Endothelial cell of umbilical vein (primary cell): Measurements from ENCODE around the gene CEMP1. TPM values are rescaled to one million over a fixed set of nuclear protein-coding genes. Genes with fewer than 3 reads are reported as not detected.

Experiments used
- BruUV-seq: library from RNA; stranded (reverse); fragments of 400-500 nt; replicated peaks from 2 replicates; lab custom pipeline; 2021; lab: Mats Ljungman, UMichigan
- CTCF ChIA-PET: fragments of 300-600, 350-600 bp; sonication (Branson Sonifier 250); formaldehyde crosslinking; loops from one replicate; lab custom pipeline; 2021; ENCODE audit warnings: antibody characterized with exemption, inconsistent platforms; lab: Charles Lee
- POLR2A ChIA-PET: fragments of 300-600, 350-600 bp; sonication (Branson Sonifier 250); formaldehyde crosslinking; loops from one replicate; lab custom pipeline; 2021; ENCODE audit warnings: antibody characterized with exemption, inconsistent platforms; lab: Charles Lee
- DNase-seq: peaks from one replicate; pipeline ENCODE4 v3.0.0-alpha.2; 2011; ENCODE audit warnings: low read depth, low spot score
- FAIRE-seq: peaks from 2 replicates; lab custom pipeline; 2011; peaks lifted over from hg19 to GRCh38; lab: Jason Lieb, UNC
- H2AFZ ChIP-seq: 2 replicates; pipeline ENCODE4 v1.6.0; 2012; ENCODE audit warnings: low read depth, low read length, control low read depth, inconsistent platforms
- H3K27ac ChIP-seq: 2 replicates; pipeline ENCODE4 v1.5.1; 2011; ENCODE audit warnings: low read depth, mild to moderate bottlenecking, control low read depth, low read length, moderate library complexity; ENCODE audit not compliant: insufficient read depth
- H3K27me3 ChIP-seq, 2 experiments: 2 replicates each; pipeline versions ENCODE4 v1.6.0 to v1.6.1; 2011; ENCODE audit warnings: low read length in 2 of 2, mixed read lengths in 1 of 2; ENCODE audit not compliant: control insufficient read depth in 2 of 2, insufficient read depth in 2 of 2
- H3K36me3 ChIP-seq, 2 experiments: 2 replicates in 1 of 2; 3 replicates in 1 of 2; pipeline ENCODE4 v1.5.1; 2011; ENCODE audit warnings: low read length in 2 of 2, mild to moderate bottlenecking in 1 of 2, moderate library complexity in 1 of 2; ENCODE audit not compliant: control insufficient read depth in 2 of 2, insufficient read depth in 2 of 2; ENCODE audit errors: extremely low read depth in 1 of 2
- H3K4me1 ChIP-seq: 3 replicates; pipeline ENCODE4 v1.5.1; 2011; ENCODE audit warnings: mild to moderate bottlenecking, low read length; ENCODE audit not compliant: control insufficient read depth, insufficient read depth; ENCODE audit errors: extremely low read depth
- H3K4me2 ChIP-seq: 2 replicates; pipeline ENCODE4 v1.6.1; 2011; ENCODE audit warnings: low read length, control low read depth, mixed read lengths; ENCODE audit not compliant: insufficient read depth
- H3K4me3 ChIP-seq, 3 experiments: fragments of 200-600 bp in 1 of 3; sonication (generic), shearing (Covaris generic) in 1 of 3; replicated peaks in 1 of 3; 2 replicates each; pipeline ENCODE4 v1.5.1; 2011 to 2016; ENCODE audit warnings: control low read depth in 3 of 3, low read length in 3 of 3, mild to moderate bottlenecking in 2 of 3, inconsistent platforms in 1 of 3, low read depth in 1 of 3, moderate library complexity in 1 of 3; ENCODE audit not compliant: insufficient read depth in 1 of 3
- H3K79me2 ChIP-seq: 2 replicates; pipeline ENCODE4 v1.6.0; 2012; ENCODE audit warnings: low read length, inconsistent platforms; ENCODE audit not compliant: control insufficient read depth, insufficient read depth
- H3K9ac ChIP-seq: replicated peaks from 2 replicates; pipeline ENCODE3; 2011; ENCODE audit warnings: low read length, control low read depth; ENCODE audit not compliant: insufficient read depth; ENCODE audit errors: extremely low read depth
- H3K9me1 ChIP-seq: replicated peaks from 3 replicates; pipeline ENCODE4 v1.6.0; 2011; ENCODE audit warnings: mild to moderate bottlenecking, low read length; ENCODE audit not compliant: control insufficient read depth, insufficient read depth; ENCODE audit errors: extremely low read depth
- H3K9me3 ChIP-seq: replicated peaks from 2 replicates; pipeline ENCODE4 v1.5.1; 2012; ENCODE audit warnings: low read length, inconsistent platforms; ENCODE audit not compliant: control insufficient read depth, insufficient read depth
- H4K20me1 ChIP-seq: replicated peaks from 2 replicates; pipeline ENCODE3; 2011; ENCODE audit warnings: mild to moderate bottlenecking, low read length; ENCODE audit not compliant: control insufficient read depth, insufficient read depth; ENCODE audit errors: extremely low read depth
- EZH2 ChIP-seq: IDR thresholded peaks from 2 replicates; pipeline ENCODE4 v1.6.1; 2012; ENCODE audit warnings: borderline replicate concordance, low read depth, mild to moderate bottlenecking, moderate library complexity, low read length, inconsistent platforms; ENCODE audit not compliant: severe bottlenecking
- FOS ChIP-seq: IDR thresholded peaks from 2 replicates; pipeline ENCODE4 v1.6.1; 2011; ENCODE audit warnings: mild to moderate bottlenecking, low read length, moderate library complexity, borderline replicate concordance; ENCODE audit not compliant: insufficient read depth
- GATA2 ChIP-seq: IDR thresholded peaks from 2 replicates; pipeline ENCODE4 v1.7.0; 2011; ENCODE audit warnings: low read depth, mild to moderate bottlenecking, moderate library complexity, mixed read lengths, low read length; ENCODE audit not compliant: insufficient read length, insufficient read depth
- JUN ChIP-seq: IDR thresholded peaks from 2 replicates; pipeline ENCODE4 v1.6.1; 2011; ENCODE audit warnings: borderline replicate concordance, low read depth; ENCODE audit not compliant: insufficient read length, insufficient read depth
- MYC ChIP-seq: IDR thresholded peaks from one replicate; pipeline ENCODE4 v1.6.1; 2011; ENCODE audit warnings: mild to moderate bottlenecking, low read depth, low read length
- POLR2A ChIP-seq: IDR thresholded peaks from 2 replicates; pipeline ENCODE4 v1.6.1; 2012; ENCODE audit warnings: low read depth, mild to moderate bottlenecking, control low read depth, low read length
- POLR2AphosphoS5 ChIP-seq: IDR thresholded peaks from 2 replicates; pipeline ENCODE4 v1.6.1; 2012; ENCODE audit warnings: low read depth, mild to moderate bottlenecking, control low read depth, low read length, moderate library complexity; ENCODE audit not compliant: insufficient read depth
- dilution Hi-C: fragments of 300-500 bp; cut with MboI; formaldehyde crosslinking; loops from one replicate; pipeline ENCODE4 v1.15.0; 2019; ENCODE audit warnings: low sequenced_read_pairs; ENCODE audit not compliant: extremely low pct_ligation_motif_present
- intact Hi-C: fragments of 100-400 bp; cut with micrococcal nuclease; formaldehyde crosslinking; loops from one replicate; pipeline ENCODE4 v1.10.0; 2022
- polyA plus RNA-seq, 4 experiments: library from polyadenylated mRNA; depleted of rRNA in 3 of 4; stranded (reverse) in 3 of 4; unstranded in 1 of 4; fragments of >200 nt; gene quantifications; 2 replicates each; pipeline versions ENCODE4 v1.2.1 to v1.2.3, GENCODE V29; 2011 to 2012; ENCODE audit warnings: missing spikeins in 1 of 4
- total RNA-seq: library from RNA; stranded (reverse); gene quantifications from 2 replicates; pipeline ENCODE4 v1.2.3, GENCODE V29; 2021
- TF ChIP-seq, protein P1 (sequence below), 2 donors: IDR thresholded peaks; 1 replicate in 1 of 2; 2 replicates in 1 of 2; pipeline ENCODE4 v1.5.1; 2011; ENCODE audit warnings: low read length in 2 of 2, mild to moderate bottlenecking in 2 of 2, moderate library complexity in 2 of 2, control low read depth in 1 of 2, inconsistent platforms in 1 of 2, low read depth in 1 of 2; ENCODE audit not compliant: insufficient read depth in 1 of 2; ENCODE audit errors: extremely low read depth in 1 of 2
- TF ChIP-seq, protein P2 (sequence below): IDR thresholded peaks from 2 replicates; pipeline ENCODE4 v1.6.1; 2011; ENCODE audit not compliant: insufficient read depth, insufficient read length

The CEMP1 gene
- total and polyA plus RNA-seq, 2 donors (not counting 3 experiments of a cell fraction or from before 2014, with no cell fraction given), result not detected

DNA sequence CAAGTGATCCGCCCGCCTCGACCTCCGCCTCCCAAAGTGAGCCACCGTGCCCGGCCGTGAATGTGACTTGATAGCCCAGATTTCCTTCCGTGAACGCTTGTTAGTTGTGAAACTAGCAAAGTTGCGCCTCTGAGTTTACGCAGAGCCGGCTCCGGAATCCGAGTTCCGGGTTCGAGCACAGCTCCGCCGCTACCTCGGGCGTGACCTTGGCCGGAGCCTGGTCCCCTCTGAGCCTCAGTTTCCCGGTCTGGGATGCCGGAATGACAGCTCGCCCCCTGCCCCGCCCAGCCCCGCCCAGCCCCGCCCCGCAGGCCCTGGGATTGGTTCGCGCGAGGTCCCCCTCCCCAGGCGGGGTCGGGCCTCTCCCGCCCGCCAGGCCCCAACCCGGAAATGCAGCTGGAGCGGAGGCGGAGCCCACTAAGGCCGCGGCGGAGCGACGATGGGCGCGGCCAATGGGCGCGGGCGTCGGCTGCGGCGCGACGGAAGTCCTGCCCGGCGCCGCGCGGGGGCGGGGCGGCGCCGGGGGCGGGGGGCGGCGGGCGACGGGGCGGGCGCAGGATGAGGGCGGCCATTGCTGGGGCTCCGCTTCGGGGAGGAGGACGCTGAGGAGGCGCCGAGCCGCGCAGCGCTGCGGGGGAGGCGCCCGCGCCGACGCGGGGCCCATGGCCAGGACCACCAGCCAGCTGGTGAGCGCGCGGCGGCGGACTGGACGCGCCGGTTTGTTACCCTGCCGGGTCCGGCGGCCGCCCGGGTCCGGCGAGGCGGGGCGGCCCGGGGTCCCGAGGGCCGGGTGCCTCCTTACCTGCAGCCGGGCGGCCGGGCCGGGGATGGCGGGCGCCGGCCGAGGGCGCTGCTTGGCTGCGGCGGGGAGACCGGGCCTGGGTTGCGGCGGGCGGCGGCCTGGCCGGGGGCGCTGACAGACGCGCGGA lies 6.5 kb upstream of the CEMP1 start, which contains the start of gene PDPK1:
Gene PDPK1 (plus strand): TSS at position 571 of the 929 bp plus-strand sequence. CDS start 92 bp downstream, at position 663.
- Histone ChIP-seq H4K20me1 (no peaks in the 10 kb centered on the region), H3K9me3 (no peaks in the 10 kb centered on the region), H2AFZ (peak within 1 kb of the TSS; percentile 62), H3K9me1 (no peaks in the 10 kb centered on the region), H3K4me3 (peak within 1 kb of the TSS in 2 of 3 experiments; percentile 55 to 77), H3K4me1 (peaks cover 14% of the 10 kb centered on the region), H3K36me3 (no peaks in the 10 kb centered on the region), H3K9ac (peak within 1 kb of the TSS; percentile 61), H3K27me3 (no peaks in the 10 kb centered on the region), H3K27ac (no peak within 1 kb of the TSS), H3K4me2 (peak within 1 kb of the TSS; percentile 54), H3K79me2 (peaks cover 31% of the 10 kb centered on the region)
- peak; percentile 87 for FAIRE-seq
- TF ChIP-seq MYC (no peak), GATA2 (no peak), POLR2AphosphoS5 (peak; percentile 57), POLR2A (peak; percentile 49), JUN (no peak), FOS (no peak), EZH2 (no peak)
- TF ChIP-seq, protein P1, sequence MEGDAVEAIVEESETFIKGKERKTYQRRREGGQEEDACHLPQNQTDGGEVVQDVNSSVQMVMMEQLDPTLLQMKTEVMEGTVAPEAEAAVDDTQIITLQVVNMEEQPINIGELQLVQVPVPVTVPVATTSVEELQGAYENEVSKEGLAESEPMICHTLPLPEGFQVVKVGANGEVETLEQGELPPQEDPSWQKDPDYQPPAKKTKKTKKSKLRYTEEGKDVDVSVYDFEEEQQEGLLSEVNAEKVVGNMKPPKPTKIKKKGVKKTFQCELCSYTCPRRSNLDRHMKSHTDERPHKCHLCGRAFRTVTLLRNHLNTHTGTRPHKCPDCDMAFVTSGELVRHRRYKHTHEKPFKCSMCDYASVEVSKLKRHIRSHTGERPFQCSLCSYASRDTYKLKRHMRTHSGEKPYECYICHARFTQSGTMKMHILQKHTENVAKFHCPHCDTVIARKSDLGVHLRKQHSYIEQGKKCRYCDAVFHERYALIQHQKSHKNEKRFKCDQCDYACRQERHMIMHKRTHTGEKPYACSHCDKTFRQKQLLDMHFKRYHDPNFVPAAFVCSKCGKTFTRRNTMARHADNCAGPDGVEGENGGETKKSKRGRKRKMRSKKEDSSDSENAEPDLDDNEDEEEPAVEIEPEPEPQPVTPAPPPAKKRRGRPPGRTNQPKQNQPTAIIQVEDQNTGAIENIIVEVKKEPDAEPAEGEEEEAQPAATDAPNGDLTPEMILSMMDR (IDR thresholded peaks at IDR 0.05; ENCODE audit: extremely low read depth in 1 of 2, insufficient read depth in 1 of 2, low read depth in 1 of 2, low read length in 2 of 2), result no peak
- TF ChIP-seq, protein P2, sequence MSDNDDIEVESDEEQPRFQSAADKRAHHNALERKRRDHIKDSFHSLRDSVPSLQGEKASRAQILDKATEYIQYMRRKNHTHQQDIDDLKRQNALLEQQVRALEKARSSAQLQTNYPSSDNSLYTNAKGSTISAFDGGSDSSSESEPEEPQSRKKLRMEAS, result no peak
- ChIA-PET CTCF (interaction anchor here (0.7 kb wide), 1 partner anchor 108 kb away, joined by 3 read pairs; the partner anchor contains the start of gene CCNF), POLR2A (interaction anchor here (0.6 kb wide), 1 partner anchor 506 kb away, joined by 4 read pairs; no protein-coding TSS in a partner anchor)
- intact Hi-C loops (loop anchor here (2.0 kb wide), 1 partner anchor 65 kb away; no protein-coding TSS in a partner anchor), dilution Hi-C loops (no loop called here)
- no TSS peak for BruUV-seq
- peak; percentile 94 for DNase-seq
